HG03469 (cell line): Measurements from ENCODE around the gene ADGRG3.
"Not testable (repeated sequence)": the region's sequence is repeated elsewhere in the genome, so short reads cannot be mapped to it uniquely, and the experiment has no call there.

ENCODE experiments used
- ATAC-seq: cut with Tn5 transposase; IDR thresholded peaks from one replicate; pipeline ENCODE4 v1.9.1; 2021; ENCODE audit warnings: mild to moderate bottlenecking, moderate library complexity, moderate number of reproducible peaks; ENCODE audit not compliant: unreplicated experiment

ADGRG3 gene

GRCh38 chr16:57712569-57712968 lies 44.5 kb downstream of the ADGRG3 start:
- not testable (repeated sequence) for ATAC-seq

GRCh38 chr16:57713596-57713995 lies 45.5 kb downstream of the ADGRG3 start:
- no peak for ATAC-seq

- ATAC-seq = no peak
Measured at GRCh38 chr16:57714047-57714446, 45.9 kb downstream of the ADGRG3 start.

- ATAC-seq = no peak
Measured at GRCh38 chr16:57720142-57720575, 52.1 kb downstream of the ADGRG3 start.

- ATAC-seq = no peak
Measured at GRCh38 chr16:57721356-57722209, 53.5 kb downstream of the ADGRG3 start.

- no peak for ATAC-seq
Measured at GRCh38 chr16:57722210-57722499, 54.0 kb downstream of the ADGRG3 start.

- ATAC-seq = no peak
Measured at GRCh38 chr16:57722651-57723050, 54.5 kb downstream of the ADGRG3 start.

- no peak for ATAC-seq
Measured at GRCh38 chr16:57723170-57723569, 55.1 kb downstream of the ADGRG3 start.

GRCh38 chr16:57724531-57724930 lies 56.4 kb downstream of the ADGRG3 start:
- no peak for ATAC-seq

- ATAC-seq = no peak
Measured at GRCh38 chr16:57725151-57725550, 57.0 kb downstream of the ADGRG3 start.

GRCh38 chr16:57725554-57725953 lies 57.4 kb downstream of the ADGRG3 start:
- ATAC-seq = no peak

GRCh38 chr16:57725976-57726375 lies 57.9 kb downstream of the ADGRG3 start:
- ATAC-seq = no peak

- ATAC-seq = no peak
Measured at GRCh38 chr16:57726433-57726947, 58.4 kb downstream of the ADGRG3 start.

- ATAC-seq = no peak
Measured at GRCh38 chr16:57727610-57728009, 59.5 kb downstream of the ADGRG3 start.

- ATAC-seq = no peak
Measured at GRCh38 chr16:57728336-57729181, 60.5 kb downstream of the ADGRG3 start.

- ATAC-seq = no peak
Measured at GRCh38 chr16:57729182-57729484, 61.0 kb downstream of the ADGRG3 start.

- ATAC-seq = not testable (repeated sequence)
Measured at GRCh38 chr16:57729852-57730251, 61.7 kb downstream of the ADGRG3 start.

- ATAC-seq = no peak
Measured at GRCh38 chr16:57730771-57731730, 62.9 kb downstream of the ADGRG3 start.

- ATAC-seq = no peak
Measured at GRCh38 chr16:57732037-57732436, 63.9 kb downstream of the ADGRG3 start.

- no peak for ATAC-seq
Measured at GRCh38 chr16:57732714-57733113, 64.6 kb downstream of the ADGRG3 start.
